Measurements from ENCODE around the gene SNPH.

DNA sequence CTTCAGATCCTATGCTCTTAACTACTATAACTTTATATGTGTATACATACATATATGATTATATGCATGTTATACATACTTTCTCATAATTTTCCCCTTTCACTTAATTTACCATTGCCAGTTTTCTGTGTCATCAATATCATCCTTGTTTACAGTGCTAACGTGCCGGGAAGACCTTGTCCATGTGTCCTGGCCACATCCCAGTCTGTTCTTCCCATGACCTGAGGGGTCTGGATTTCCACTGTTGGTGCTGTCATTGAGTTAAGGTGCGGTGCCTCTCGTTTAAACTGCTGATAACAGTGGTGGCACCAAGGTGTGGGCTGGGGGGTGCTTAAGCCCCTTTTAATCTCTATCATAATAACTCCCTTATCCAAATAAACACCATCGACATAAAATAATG, 71.3 kb downstream of the SNPH start:
- TF ChIP-seq, protein P1, sequence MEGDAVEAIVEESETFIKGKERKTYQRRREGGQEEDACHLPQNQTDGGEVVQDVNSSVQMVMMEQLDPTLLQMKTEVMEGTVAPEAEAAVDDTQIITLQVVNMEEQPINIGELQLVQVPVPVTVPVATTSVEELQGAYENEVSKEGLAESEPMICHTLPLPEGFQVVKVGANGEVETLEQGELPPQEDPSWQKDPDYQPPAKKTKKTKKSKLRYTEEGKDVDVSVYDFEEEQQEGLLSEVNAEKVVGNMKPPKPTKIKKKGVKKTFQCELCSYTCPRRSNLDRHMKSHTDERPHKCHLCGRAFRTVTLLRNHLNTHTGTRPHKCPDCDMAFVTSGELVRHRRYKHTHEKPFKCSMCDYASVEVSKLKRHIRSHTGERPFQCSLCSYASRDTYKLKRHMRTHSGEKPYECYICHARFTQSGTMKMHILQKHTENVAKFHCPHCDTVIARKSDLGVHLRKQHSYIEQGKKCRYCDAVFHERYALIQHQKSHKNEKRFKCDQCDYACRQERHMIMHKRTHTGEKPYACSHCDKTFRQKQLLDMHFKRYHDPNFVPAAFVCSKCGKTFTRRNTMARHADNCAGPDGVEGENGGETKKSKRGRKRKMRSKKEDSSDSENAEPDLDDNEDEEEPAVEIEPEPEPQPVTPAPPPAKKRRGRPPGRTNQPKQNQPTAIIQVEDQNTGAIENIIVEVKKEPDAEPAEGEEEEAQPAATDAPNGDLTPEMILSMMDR (IDR thresholded peaks at IDR 0.05; ENCODE audit: low read depth, low read length, poor library complexity, severe bottlenecking) = no peak
- no peak for TF ChIP-seq EZH2phosphoT487 (IDR thresholded peaks at IDR 0.05; ENCODE audit: borderline replicate concordance, low read length)
